Measurements from ENCODE around the gene FAM76B. TPM values are rescaled to one million over a fixed set of nuclear protein-coding genes. Genes with fewer than 3 reads are reported as not detected.
"Not testable (repeated sequence)": the region's sequence is repeated elsewhere in the genome, so short reads cannot be mapped to it uniquely, and the experiment has no call there.

FAM76B gene
- total RNA-seq, 1 donor, result 26.2 TPM

GRCh38 chr11:95829580-95830259, 40.1 kb upstream of the FAM76B start:
- H3K4me3 ChIP-seq (ENCODE audit: low read depth, low read length), result no peak overlapping the region
- TF ChIP-seq CTCF (IDR thresholded peaks at IDR 0.05; ENCODE audit: insufficient read depth, low read length), result no peak
- DNase-seq (ENCODE audit: low read depth), result peak; percentile 54

GRCh38 chr11:95827696-95828095, 38.1 kb upstream of the FAM76B start:
- no peak overlapping the region for H3K4me3 ChIP-seq (ENCODE audit: low read depth, low read length)
- peak; percentile 30 for DNase-seq (ENCODE audit: low read depth)
- no peak for TF ChIP-seq CTCF (IDR thresholded peaks at IDR 0.05; ENCODE audit: insufficient read depth, low read length)

- H3K4me3 ChIP-seq (ENCODE audit: low read depth, low read length), result no peak overlapping the region
- no peak for TF ChIP-seq CTCF (IDR thresholded peaks at IDR 0.05; ENCODE audit: insufficient read depth, low read length)
- DNase-seq (ENCODE audit: low read depth), result peak; percentile 67
Measured at GRCh38 chr11:95821640-95822039, 32.1 kb upstream of the FAM76B start.

GRCh38 chr11:95816037-95816436, 26.5 kb upstream of the FAM76B start:
- H3K4me3 ChIP-seq (ENCODE audit: low read depth, low read length), result no peak overlapping the region
- TF ChIP-seq CTCF (IDR thresholded peaks at IDR 0.05; ENCODE audit: insufficient read depth, low read length), result no peak
- no peak for DNase-seq (ENCODE audit: low read depth)

GRCh38 chr11:95811052-95811451, 21.5 kb upstream of the FAM76B start:
- not testable (repeated sequence) for H3K4me3 ChIP-seq (ENCODE audit: low read depth, low read length); DNase-seq (ENCODE audit: low read depth)

GRCh38 chr11:95806464-95806863, 16.9 kb upstream of the FAM76B start:
- not testable (repeated sequence) for DNase-seq (ENCODE audit: low read depth); H3K4me3 ChIP-seq (ENCODE audit: low read depth, low read length)

- DNase-seq (ENCODE audit: low read depth), result no peak
- H3K4me3 ChIP-seq (ENCODE audit: low read depth, low read length), result no peak overlapping the region
- TF ChIP-seq CTCF (IDR thresholded peaks at IDR 0.05; ENCODE audit: insufficient read depth, low read length), result no peak
Measured at GRCh38 chr11:95805869-95806268, 16.3 kb upstream of the FAM76B start.

- DNase-seq (ENCODE audit: low read depth), result no peak
- no peak for TF ChIP-seq CTCF (IDR thresholded peaks at IDR 0.05; ENCODE audit: insufficient read depth, low read length)
- H3K4me3 ChIP-seq (ENCODE audit: low read depth, low read length), result no peak overlapping the region
Measured at GRCh38 chr11:95803973-95804372, 14.4 kb upstream of the FAM76B start.
